Measurements from ENCODE around the gene MATN3.

DNA sequence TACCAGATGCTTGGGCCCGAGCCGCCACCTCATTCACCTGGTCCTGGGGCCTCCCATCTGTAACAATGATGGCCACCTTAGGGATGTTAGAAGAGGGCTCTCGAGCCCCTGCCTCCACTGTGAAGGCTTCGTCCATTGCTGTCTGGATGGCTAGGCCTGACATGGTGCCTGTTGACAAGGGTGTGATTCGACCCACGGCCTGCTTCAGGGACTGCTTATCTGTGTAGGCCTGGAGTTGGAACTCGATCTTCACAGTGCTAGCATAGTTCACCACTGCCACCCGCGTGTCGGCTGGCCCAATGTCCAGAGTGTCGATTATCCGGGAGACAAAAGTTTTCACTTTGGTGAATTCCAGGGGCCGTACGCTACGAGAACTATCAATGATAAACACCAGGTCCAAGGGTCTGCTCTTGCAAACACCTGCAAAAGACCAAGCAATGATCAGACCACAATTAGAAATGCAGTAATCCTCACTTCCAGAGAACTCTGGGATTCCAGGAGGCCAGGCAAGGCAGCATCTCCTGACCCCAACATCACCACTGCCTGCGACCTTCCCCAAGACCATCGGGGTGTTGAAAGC is 6.5 kb downstream of the MATN3 start:
- TF ChIP-seq, protein P1, sequence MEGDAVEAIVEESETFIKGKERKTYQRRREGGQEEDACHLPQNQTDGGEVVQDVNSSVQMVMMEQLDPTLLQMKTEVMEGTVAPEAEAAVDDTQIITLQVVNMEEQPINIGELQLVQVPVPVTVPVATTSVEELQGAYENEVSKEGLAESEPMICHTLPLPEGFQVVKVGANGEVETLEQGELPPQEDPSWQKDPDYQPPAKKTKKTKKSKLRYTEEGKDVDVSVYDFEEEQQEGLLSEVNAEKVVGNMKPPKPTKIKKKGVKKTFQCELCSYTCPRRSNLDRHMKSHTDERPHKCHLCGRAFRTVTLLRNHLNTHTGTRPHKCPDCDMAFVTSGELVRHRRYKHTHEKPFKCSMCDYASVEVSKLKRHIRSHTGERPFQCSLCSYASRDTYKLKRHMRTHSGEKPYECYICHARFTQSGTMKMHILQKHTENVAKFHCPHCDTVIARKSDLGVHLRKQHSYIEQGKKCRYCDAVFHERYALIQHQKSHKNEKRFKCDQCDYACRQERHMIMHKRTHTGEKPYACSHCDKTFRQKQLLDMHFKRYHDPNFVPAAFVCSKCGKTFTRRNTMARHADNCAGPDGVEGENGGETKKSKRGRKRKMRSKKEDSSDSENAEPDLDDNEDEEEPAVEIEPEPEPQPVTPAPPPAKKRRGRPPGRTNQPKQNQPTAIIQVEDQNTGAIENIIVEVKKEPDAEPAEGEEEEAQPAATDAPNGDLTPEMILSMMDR (IDR thresholded peaks at IDR 0.05) = no peak
- no peak for TF ChIP-seq POLR2A (IDR thresholded peaks at IDR 0.05)
